IMR-90 (cell line): ENCODE results near the gene MTA1. TPM values are rescaled to one million over a fixed set of nuclear protein-coding genes. Genes with fewer than 3 reads are reported as not detected.

Experiments
- ATAC-seq: fragments of 200-7000 bp; cut with Tn5 transposase; 2 replicates; pipeline ENCODE4 v1.9.1; 2020; ENCODE audit warnings: low read depth, mild to moderate bottlenecking, moderate library complexity
- BruUV-seq: library from RNA; stranded (reverse); fragments of 400-500 nt; replicated peaks from 2 replicates; lab custom pipeline; 2021; lab: Mats Ljungman, UMichigan
- CTCF ChIA-PET: fragments of 300-600 bp; formaldehyde crosslinking; extraction: SDS; loops from one replicate; lab custom pipeline; 2021; ENCODE audit warnings: antibody characterized with exemption; lab: Yijun Ruan, JAX
- POLR2A ChIA-PET: fragments of 300-600 bp; sonication (Branson Sonifier 250); formaldehyde crosslinking; loops from one replicate; lab custom pipeline; 2022; ENCODE audit warnings: antibody characterized with exemption; ENCODE audit not compliant: unreplicated experiment; lab: Charles Lee
- DNase-seq: peaks from one replicate; pipeline ENCODE4 v3.0.0; 2013
- H2AFZ ChIP-seq: replicated peaks from 2 replicates; pipeline ENCODE3; 2013; ENCODE audit warnings: low read length, mild to moderate bottlenecking; ENCODE audit not compliant: poor library complexity
- H2AK5ac ChIP-seq: 2 replicates; pipeline ENCODE4 v1.6.1; 2013; ENCODE audit warnings: low read depth, low read length, inconsistent platforms
- H2AK9ac ChIP-seq: replicated peaks from 2 replicates; pipeline ENCODE3; 2013; ENCODE audit warnings: mild to moderate bottlenecking, low read depth, low read length, moderate library complexity; ENCODE audit not compliant: poor library complexity
- H2BK120ac ChIP-seq: 2 replicates; pipeline ENCODE4 v1.6.1; 2013; ENCODE audit warnings: low read depth, low read length, inconsistent platforms
- H2BK15ac ChIP-seq: 3 replicates; pipeline ENCODE4 v1.6.1; 2013; ENCODE audit warnings: low read depth, low read length, inconsistent platforms
- H2BK20ac ChIP-seq: 2 replicates; pipeline ENCODE4 v1.6.1; 2013; ENCODE audit warnings: low read depth, mild to moderate bottlenecking, inconsistent platforms, low read length, moderate library complexity
- H2BK5ac ChIP-seq: 2 replicates; pipeline ENCODE4 v1.6.1; 2013; ENCODE audit warnings: mild to moderate bottlenecking, low read depth, low read length, inconsistent platforms; ENCODE audit not compliant: poor library complexity, severe bottlenecking
- H3K14ac ChIP-seq: replicated peaks from 2 replicates; pipeline ENCODE4 v1.6.1; 2013; ENCODE audit warnings: low read depth, low read length, inconsistent platforms
- H3K18ac ChIP-seq: 2 replicates; pipeline ENCODE4 v1.6.1; 2013; ENCODE audit warnings: low read depth, low read length, control low read depth
- H3K23ac ChIP-seq: 2 replicates; pipeline ENCODE4 v1.6.1; 2013; ENCODE audit warnings: low read depth, low read length, inconsistent platforms
- H3K27ac ChIP-seq: 2 replicates; pipeline ENCODE4 v1.5.1; 2013; ENCODE audit warnings: mild to moderate bottlenecking, control low read depth, low read length; ENCODE audit not compliant: insufficient read depth
- H3K27me3 ChIP-seq: 2 replicates; pipeline ENCODE4 v1.6.1; 2013; ENCODE audit warnings: low read length; ENCODE audit not compliant: control insufficient read depth, insufficient read depth
- H3K36me3 ChIP-seq: 2 replicates; pipeline ENCODE4 v1.6.1; 2013; ENCODE audit warnings: low read length, mixed read lengths; ENCODE audit not compliant: control insufficient read depth, insufficient read depth
- H3K4ac ChIP-seq: 2 replicates; pipeline ENCODE4 v1.6.1; 2013; ENCODE audit warnings: low read depth, low read length, inconsistent platforms
- H3K4me1 ChIP-seq: 2 replicates; pipeline ENCODE4 v1.6.1; 2013; ENCODE audit warnings: low read length, mixed read lengths; ENCODE audit not compliant: control insufficient read depth, insufficient read depth
- H3K4me2 ChIP-seq: 2 replicates; pipeline ENCODE4 v1.6.1; 2013; ENCODE audit warnings: low read depth, mild to moderate bottlenecking, control low read depth, low read length, moderate library complexity
- H3K4me3 ChIP-seq: 2 replicates; pipeline ENCODE4 v1.5.1; 2013; ENCODE audit warnings: low read depth, mild to moderate bottlenecking, control low read depth, low read length, moderate library complexity; ENCODE audit not compliant: insufficient read depth
- H3K56ac ChIP-seq: 2 replicates; pipeline ENCODE4 v1.6.1; 2013; ENCODE audit warnings: low read length, inconsistent platforms; ENCODE audit not compliant: insufficient read depth; ENCODE audit errors: extremely low read depth
- H3K79me1 ChIP-seq, 2 experiments: 2 replicates each; pipeline ENCODE4 v1.6.1; 2013; ENCODE audit warnings: low read length in 2 of 2, inconsistent platforms in 1 of 2, low read depth in 1 of 2
- H3K9ac ChIP-seq: 2 replicates; pipeline ENCODE4 v1.6.1; 2013; ENCODE audit warnings: low read depth, low read length, control low read depth
- H3K9me1 ChIP-seq: 2 replicates; pipeline ENCODE4 v1.6.1; 2013; ENCODE audit warnings: low read length, inconsistent platforms; ENCODE audit not compliant: insufficient read depth
- H3K9me3 ChIP-seq: 2 replicates; pipeline ENCODE4 v1.6.1; 2013; ENCODE audit warnings: low read length; ENCODE audit not compliant: control insufficient read depth, insufficient read depth
- H4K20me1 ChIP-seq: 2 replicates; pipeline ENCODE4 v1.6.1; 2013; ENCODE audit warnings: low read length, inconsistent platforms; ENCODE audit not compliant: insufficient read depth
- H4K5ac ChIP-seq: 2 replicates; pipeline ENCODE4 v1.6.1; 2013; ENCODE audit warnings: mild to moderate bottlenecking, low read depth, low read length, control low read depth
- H4K8ac ChIP-seq, 2 experiments: 2 replicates each; pipeline ENCODE4 v1.6.1; 2013; ENCODE audit warnings: low read depth in 2 of 2, low read length in 2 of 2, control low read depth in 1 of 2, inconsistent platforms in 1 of 2
- H4K91ac ChIP-seq: 2 replicates; pipeline ENCODE4 v1.6.1; 2013; ENCODE audit warnings: low read depth, low read length, inconsistent platforms; ENCODE audit not compliant: insufficient read depth
- MAFK ChIP-seq: IDR thresholded peaks from 2 replicates; pipeline ENCODE4 v1.6.1; 2012; ENCODE audit warnings: low read depth, low read length, improper control_type of control experiment
- NFE2L2 ChIP-seq: fragments of 150-350 bp; IDR thresholded peaks from 2 replicates; pipeline ENCODE4 v1.6.1; 2016; ENCODE audit warnings: low read depth, mild to moderate bottlenecking, low read length
- RAD21 ChIP-seq: IDR thresholded peaks from 2 replicates; pipeline ENCODE4 v1.6.1; 2012; ENCODE audit warnings: low read length, improper control_type of control experiment
- WGBS, 2 experiments: methylation state at CpG; one replicate each; pipeline versions ENCODE4 v1.1.5 to v1.1.7; 2013; ENCODE audit warnings: missing lambda C conversion rate in 2 of 2; ENCODE audit not compliant: insufficient read length in 1 of 2; ENCODE audit errors: extremely low coverage in 2 of 2; 5-methylcytosine and 5-hydroxymethylcytosine counted together
- dilution Hi-C: fragments of 300-500 bp; cut with HindIII; formaldehyde crosslinking; loops from one replicate; pipeline ENCODE4 v1.14.3; 2018; ENCODE audit warnings: low sequenced_read_pairs; ENCODE audit not compliant: unreplicated experiment
- in situ Hi-C: fragments of 300-500 bp; cut with MboI; formaldehyde crosslinking; loops from 3 replicates; pipeline ENCODE4 v1.14.3; 2019; ENCODE audit warnings: low sequenced_read_pairs, inconsistent platforms, mixed read lengths
- intact Hi-C: fragments of 100-400 bp; cut with micrococcal nuclease; formaldehyde crosslinking; loops from 2 replicates; pipeline ENCODE4 v1.10.0; 2022
- polyA plus RNA-seq, 3 experiments: library from polyadenylated mRNA; depleted of rRNA; stranded (reverse); fragments of >200 nt; gene quantifications; 2 replicates each; pipeline ENCODE4 v1.2.3, GENCODE V29; 2012; ENCODE audit warnings: low replicate concordance in 1 of 3
- total RNA-seq: library from RNA; depleted of rRNA; stranded (reverse); fragments of >200 nt; gene quantifications from 2 replicates; pipeline ENCODE4 v1.2.3, GENCODE V29; 2012

The MTA1 gene
- total and polyA plus RNA-seq, 2 of the 4 experiments (the other 2 are of a cell fraction) = 21.5 to 61.6 TPM

DNA sequence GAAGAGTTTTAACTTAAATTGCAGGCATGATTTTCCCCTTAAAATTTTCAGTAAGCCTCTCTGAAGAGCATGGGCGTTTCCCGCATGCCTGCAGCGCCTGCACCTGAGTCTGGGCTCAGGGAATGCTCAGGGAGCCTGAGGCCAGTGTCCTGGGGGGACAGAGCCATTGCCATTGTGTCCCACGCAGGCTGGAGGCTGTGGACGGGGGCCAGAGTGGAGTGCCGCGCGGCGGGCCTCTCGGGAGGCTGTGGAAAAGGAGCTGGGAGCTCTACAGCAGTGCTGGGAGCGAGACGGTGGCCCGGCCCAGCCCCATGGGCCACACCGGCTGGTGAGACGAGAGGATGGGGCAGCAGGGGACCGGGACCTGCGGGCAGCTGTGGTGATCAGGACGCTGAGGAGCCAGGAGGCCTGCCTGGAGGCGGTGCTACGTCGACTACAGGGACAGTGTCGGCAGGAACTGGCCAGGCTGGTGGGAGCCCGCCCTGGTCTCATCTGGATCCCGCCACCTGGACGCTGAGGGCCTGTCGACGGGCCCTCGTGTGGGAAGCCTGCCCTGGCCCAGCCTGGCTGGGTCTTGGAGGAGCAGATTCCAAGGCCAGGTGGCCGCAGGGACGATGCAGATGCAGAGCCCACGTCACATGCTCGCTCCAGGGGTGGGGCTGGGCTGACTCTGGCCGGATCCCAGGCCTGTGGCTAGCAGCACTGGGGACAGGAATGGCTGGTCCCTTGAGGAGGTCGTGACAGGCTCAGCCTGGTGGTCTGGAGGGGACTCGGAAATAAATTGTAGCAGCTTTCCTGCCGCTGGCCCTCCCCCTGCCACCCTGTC, 79.0 kb downstream of the MTA1 start:
- no TSS peak for BruUV-seq
- POLR2A ChIA-PET = no interaction called here

More for the DNA sequence above, 79.0 kb downstream of the MTA1 start:
- no peak overlapping the region for H3K27ac ChIP-seq
- H3K79me1 ChIP-seq = no peaks in the 10 kb centered on the region
- dilution Hi-C loops = no loop called here
- no peak for DNase-seq
- no peak overlapping the region for H2AFZ ChIP-seq
- no peak overlapping the region for H3K4ac ChIP-seq
- H2BK20ac ChIP-seq = no peak overlapping the region
- 94% methylated on average over 17 of the region's 36 CpGs; no CpG with 5 or more reads in 1 of the 2 experiments for WGBS, 2 experiments
- in situ Hi-C loops = no loop called here
- H4K20me1 ChIP-seq = no peaks in the 10 kb centered on the region
- no peak for ATAC-seq
- CTCF ChIA-PET = no interaction called here
- H3K9me3 ChIP-seq = no peaks in the 10 kb centered on the region
- no peak for TF ChIP-seq RAD21
- no peak for TF ChIP-seq MAFK
- no peak for TF ChIP-seq NFE2L2
- no peak overlapping the region for H3K18ac ChIP-seq
- H3K4me2 ChIP-seq = no peak overlapping the region
- H2BK120ac ChIP-seq = no peak overlapping the region
- H3K36me3 ChIP-seq = no peaks in the 10 kb centered on the region
- intact Hi-C loops = no loop called here
- H3K4me1 ChIP-seq = no peaks in the 10 kb centered on the region
- H3K23ac ChIP-seq = no peak overlapping the region
- no peak overlapping the region for H2AK9ac ChIP-seq
- H3K9ac ChIP-seq = no peak overlapping the region
- H2AK5ac ChIP-seq = no peak overlapping the region
- no peak overlapping the region for H3K4me3 ChIP-seq
- no peak overlapping the region for H2BK5ac ChIP-seq
- no peak overlapping the region for H4K91ac ChIP-seq
- H2BK15ac ChIP-seq = no peak overlapping the region
- no peaks in the 10 kb centered on the region for H3K9me1 ChIP-seq
- no peak overlapping the region for H4K8ac ChIP-seq
- no peaks in the 10 kb centered on the region for H3K27me3 ChIP-seq
- no peak overlapping the region for H3K56ac ChIP-seq
- no peak overlapping the region for H4K5ac ChIP-seq
- no peak overlapping the region for H3K14ac ChIP-seq
